Stimulated activated CD8-positive, alpha-beta memory T cell treated with anti-CD3 and anti-CD28 coated beads, Interleukin-7, amount 100 ng/mL, for 1 hour (primary cell): Measurements from ENCODE around the gene BAHCC1.

Source experiments
- DNase-seq, 2 donors: peaks; one replicate each; pipeline ENCODE4 v3.0.0-alpha.2; 2020; ENCODE audit warnings: low read depth in 2 of 2

BAHCC1 gene

DNA sequence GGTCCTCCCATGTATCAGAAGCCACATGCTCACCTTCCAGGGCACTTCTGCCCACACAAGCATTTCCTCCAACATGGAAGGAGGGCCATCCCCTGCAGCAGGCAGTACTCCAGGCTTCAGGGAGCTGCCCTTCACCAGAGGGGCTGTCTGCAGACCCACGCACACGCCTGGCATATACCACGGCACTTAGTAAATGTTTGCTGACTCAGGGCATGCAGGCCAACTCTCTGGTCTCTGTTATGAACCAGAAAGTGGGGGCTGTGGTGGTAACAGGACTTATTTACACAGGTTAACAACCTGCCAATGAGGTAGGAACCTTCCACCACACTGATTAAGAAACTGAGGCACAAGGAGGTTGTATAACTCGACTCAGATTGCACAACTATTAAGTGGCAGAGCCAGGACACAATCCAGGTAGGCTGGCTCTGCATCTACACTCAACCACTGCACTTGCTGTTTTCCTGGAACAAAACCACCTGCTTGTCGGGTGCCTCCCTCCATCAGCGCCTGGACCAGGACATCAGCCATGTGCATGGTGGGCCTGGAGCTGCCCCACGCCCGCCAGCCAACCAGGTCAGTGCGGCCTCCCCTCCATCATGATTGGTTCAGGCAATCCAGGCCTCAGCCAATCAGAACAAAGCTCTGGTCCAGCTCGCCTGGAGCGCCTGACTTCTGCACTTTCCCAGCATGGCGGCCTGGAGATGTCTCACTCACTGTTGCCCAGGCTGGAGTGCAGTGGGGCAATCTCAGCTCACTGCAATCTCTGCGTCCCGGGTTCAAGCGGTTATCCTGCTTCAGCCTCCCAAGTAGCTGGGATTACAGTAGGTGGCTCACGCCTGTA, 98.2 kb downstream of the BAHCC1 start:
- no peak for DNase-seq

DNA sequence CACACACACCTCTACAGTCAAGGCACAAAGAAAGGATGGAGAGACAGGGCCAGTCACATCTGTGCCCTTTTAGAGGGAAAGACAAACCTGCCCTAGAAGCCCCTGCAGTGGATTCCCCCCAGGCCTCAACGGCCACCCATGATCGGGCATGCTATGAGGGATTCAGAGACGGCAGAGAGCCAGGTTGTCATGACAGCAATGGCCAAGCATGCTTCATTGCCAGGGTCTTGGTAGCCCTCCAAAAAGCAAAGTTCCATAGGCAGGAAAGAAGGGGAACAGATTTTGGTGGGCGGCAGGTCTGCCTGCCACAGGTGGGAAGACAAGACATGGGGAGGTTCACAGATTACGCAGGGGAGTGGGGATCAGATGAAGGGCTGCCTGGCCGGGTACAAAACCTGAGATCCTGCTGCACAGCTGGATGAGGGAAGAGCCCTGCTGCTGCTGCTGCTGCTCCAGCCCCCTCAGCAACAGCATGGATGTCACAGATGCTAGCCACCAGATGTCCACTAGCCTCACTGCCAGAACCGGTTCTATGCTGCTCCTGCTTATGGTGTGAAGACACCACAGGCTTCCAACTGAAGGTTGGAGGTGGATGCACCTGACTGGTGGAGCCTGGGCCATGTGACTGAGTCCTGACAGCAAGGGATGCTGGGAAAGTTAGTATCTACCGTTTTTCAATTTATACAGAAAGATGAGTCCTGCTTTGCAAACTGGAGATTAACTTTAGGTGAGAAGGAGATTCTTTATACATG, 99.5 kb downstream of the BAHCC1 start:
- no peak for DNase-seq

DNA sequence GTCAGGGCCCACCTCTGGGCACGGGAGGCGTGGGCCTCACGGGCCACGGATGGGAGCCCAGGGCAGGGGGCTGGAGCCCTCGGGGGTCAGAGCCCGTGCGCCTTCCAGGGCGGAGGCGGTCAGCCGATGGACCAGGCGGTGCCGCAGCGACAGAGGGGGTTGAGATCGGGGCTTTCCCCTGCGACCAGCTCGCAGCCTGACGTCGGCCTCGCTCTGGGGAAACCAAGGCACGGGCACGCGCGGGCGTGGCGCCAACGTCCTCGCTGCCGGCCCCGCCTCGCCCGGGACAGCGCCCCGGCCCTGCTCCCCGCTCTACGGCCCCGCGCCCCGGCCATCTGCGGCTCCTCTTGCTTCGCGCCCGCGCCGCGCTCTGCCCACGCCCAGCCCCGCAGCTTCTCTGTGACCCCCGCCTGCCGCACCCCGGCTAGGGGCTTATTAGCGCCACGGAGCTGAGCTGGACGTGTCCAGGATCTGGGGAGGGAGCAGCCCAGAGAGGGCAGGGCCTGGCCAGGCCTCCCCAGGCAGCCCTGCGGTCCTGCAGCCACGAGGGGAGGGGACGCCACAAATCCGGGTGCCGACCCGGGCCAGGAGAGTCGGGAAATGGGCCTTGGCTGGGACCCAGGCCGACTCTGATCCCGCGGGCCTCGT, 103.8 kb downstream of the BAHCC1 start:
- no peak for DNase-seq

DNA sequence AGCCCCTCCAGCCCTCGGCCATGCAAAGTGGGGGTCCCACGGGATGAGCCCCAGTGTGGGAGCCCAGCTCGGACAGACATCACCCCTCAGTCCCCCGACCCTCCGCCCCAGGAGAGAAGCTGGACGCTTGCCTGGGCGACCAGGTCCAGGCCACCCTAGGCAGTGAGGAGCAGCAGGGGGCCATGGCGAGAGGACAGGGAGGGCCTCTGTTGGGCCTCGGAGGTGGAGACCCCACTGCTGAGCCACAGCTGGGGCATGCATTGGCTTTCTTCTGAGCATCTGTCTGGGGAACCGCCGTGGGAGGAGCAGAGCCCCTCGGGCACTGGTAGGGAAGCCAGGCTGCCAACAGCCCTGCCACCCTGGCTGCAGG, 104.3 kb downstream of the BAHCC1 start:
- DNase-seq, result no peak

DNA sequence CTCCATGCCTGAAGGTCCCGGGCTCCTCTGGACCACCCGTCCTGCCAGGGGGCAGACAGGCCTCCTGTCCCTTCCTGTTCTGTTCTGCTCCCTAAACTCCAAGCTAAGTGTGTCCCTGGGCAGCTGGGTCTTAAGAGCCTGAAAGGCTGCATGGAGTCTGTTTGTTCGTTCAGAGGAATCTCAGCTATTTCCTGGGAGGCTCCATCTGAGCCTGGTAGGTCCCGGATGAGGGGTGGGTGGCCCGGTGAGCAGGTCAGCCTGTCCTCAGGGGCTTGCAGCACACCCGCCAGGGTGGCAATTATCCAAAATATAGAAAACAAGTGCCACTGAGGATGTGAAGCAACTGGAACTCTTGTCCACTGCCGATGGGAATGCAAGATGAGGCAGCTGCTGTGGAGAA, 104.8 kb downstream of the BAHCC1 start:
- no peak for DNase-seq

DNA sequence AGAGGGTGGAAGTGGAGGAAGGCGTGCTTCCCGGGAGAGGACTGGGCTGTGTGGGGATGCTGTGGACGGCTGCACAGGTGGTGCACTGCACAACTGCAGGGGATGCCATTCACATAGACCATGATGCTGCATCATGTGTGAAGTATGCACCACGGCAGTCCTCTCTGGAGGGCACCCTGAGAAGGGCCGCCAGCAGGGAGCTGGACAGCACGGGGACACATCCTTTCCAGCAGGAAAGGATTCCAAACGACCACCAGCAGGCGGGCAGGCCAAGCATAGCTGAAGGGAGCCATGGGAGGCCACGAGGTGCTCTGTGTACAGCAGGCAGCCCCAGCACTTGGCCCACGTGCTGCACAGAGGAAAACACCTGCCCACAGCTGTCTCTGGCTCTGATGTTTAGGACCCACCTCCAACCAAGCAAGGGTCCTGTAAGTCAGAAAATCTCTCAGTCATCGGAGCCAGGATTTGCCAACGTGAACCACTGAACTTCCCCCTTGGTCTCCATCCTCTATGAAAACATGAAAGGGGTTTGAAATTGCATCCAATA, 107.3 kb downstream of the BAHCC1 start:
- DNase-seq, result no peak

DNA sequence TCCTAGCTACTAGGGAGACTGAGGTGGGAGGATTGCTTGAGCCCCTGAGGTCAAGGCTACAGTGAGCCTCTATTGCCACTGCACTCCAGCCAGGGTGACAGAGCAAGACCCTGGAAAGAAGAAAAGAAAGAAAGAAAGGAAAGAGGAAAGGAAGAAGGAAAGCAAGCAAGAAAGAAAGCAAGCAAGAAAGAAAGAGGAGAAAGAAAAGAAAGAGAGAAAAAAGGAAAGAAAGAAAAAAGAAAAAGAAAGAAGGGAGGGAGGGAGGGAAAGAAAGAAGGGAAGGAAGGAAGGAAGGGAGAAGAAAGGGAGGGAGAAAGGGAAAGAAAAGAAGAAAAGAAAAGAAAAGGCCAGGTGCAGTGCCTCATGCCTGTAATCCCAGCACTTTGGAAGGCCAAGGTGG, 108.4 kb downstream of the BAHCC1 start:
- DNase-seq, result no peak

DNA sequence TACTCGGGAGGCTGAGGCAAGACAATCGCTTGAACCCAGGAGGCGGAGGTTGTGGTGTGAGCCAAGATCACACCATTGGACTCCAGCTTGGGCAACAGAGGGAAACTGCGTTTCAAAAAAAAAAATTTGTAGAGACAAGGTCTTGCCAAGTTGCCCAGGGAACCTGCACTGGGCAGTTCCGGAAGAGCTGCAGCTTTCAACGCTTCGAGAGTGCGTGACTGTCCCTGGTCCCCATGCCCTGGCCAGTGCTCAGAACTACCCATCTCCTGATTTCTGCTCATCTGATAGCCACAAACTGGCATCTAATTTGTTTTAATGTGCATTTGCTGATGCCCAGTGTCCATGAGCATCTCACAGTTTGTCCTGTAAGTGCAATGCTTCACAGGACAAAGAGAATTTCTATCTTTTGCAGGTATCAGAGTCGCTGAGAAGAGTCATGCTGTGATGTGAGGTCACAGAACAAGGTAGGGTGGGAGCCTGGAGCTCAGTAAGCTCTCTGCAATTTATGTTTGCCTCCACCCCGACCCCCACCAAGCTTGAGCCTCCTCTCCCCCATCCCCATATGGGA, 113.5 kb downstream of the BAHCC1 start:
- DNase-seq, result no peak

DNA sequence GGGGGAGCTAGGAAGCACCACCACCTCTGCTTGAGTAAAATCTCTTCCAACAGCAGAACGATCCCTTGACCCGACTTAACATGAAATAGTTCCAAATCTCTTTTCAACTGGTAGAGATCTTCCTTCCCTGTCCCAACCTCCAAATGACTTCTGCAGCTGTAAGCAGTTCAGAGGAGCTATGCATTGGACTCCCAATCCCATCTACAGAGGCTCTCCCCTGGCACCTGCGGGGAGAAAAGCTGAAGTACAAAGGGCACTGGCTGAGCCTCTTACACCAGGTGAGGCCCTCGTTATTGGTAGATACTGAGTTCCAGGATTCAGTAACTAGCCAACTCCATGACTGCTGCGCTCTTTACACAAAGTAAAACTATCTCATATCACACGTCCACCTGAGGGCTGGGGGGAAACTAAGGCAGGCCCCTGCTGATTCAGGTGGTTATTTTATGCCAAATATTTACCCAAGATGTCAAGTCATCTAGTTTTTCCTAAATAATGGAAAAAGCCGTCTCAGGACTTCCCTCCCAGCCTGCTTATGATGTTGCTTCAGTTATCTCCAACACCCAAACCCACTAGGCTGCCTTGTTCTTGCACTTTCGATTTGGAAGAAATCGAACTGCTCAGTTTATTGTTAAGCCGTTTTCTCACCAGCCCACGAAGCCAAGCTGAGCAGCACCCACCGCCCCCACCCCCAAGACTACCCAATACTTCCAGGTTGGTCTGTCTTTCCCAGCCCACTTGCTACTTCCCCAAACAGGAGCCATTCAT, 114.1 kb downstream of the BAHCC1 start:
- no peak for DNase-seq

DNA sequence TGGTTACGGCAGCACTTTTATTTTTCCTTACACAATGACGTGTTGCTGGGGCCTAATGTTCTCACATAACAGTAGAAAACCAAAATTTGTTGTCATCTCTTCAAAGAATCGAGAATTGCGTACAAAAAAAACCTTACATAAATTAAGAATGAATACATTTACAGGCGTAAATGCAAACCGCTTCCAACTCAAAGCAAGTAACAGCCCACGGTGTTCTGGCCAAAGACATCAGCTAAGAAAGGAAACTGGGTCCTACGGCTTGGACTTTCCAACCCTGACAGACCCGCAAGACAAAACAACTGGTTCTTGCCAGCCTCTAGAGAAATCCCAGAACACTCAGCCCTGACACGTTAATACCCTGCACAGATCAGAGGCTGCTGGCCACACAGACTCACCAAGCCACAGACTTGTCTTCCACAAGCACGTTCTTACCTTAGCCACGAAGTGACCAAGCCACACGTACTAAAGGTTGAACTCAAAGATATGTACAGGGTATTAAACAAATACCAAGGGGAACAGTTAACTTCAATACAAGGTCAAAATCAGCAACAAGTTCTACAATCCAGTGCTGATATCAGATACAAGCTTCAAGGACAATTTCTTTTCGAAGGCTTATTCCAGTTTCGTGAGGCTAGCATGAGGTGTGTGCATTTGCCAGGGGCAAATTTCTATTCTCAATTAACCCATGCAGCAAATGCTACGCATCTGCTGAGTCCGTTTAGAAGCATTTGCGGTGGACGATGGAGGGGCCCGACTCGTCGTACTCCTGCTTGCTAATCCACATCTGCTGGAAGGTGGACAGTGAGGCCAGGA, 114.9 kb downstream of the BAHCC1 start:
- DNase-seq, result no peak

DNA sequence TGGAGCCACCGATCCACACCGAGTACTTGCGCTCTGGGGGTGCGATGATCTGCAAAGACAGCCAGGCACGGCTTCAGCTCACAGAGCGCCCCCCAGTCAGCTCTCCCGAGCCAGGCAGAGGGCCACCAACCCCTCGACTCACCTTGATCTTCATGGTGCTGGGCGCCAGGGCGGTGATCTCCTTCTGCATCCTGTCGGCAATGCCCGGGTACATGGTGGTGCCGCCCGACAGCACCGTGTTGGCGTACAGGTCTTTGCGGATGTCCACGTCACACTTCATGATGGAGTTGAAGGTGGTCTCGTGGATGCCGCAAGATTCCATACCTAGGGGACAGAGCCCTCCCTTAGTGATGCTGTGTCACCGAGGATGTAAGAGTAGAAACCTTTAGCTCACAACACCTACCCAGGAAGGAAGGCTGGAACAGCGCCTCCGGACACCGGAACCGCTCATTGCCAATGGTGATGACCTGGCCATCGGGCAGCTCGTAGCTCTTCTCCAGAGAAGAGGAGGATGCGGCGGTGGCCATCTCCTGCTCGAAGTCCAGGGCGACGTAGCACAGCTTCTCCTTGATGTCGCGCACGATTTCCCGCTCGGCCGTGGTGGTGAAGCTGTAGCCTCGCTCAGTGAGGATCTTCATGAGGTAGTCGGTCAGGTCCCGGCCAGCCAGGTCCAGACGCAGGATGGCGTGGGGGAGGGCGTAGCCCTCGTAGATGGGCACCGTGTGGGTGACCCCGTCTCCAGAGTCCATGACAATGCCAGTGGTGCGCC, 115.7 kb downstream of the BAHCC1 start:
- DNase-seq, result no peak

DNA sequence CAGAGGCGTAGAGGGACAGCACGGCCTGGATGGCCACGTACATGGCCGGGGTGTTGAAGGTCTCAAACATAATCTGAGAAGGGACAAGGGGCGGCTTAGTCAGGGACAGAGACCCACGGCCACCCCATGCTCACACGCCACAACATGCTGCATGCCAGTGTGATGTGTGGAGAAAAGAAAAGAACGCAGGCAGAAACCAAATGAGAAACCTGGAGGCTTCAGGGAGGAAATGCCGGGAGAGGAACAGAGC, 116.2 kb downstream of the BAHCC1 start:
- no peak for DNase-seq

DNA sequence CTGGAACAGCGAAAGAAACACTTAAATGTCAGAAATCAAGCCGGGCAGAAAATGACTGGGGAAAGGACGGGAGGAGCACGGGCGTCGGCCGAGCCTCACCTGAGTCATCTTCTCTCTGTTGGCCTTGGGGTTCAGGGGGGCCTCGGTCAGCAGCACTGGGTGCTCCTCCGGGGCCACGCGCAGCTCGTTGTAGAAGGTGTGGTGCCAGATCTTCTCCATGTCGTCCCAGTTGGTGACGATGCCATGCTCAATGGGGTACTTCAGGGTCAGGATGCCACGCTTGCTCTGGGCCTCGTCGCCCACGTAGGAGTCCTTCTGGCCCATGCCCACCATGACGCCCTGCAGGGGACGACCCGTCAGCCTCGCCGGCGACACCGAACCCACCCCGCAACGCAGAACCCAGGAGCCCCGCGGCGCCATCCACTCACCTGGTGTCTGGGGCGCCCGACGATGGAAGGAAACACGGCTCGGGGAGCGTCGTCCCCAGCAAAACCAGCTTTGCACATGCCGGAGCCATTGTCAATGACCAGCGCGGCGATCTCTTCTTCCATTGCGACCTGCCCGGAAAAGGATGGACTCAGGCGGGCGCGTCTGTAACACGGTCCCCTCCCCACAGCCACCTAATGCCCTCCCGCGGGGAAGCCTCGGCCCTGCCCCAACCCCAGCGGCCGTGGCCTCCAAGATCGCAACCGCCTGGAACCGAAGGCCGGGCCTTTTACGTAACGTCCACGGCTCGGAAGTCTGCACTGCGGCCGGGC, 116.7 kb downstream of the BAHCC1 start:
- DNase-seq, result no peak

DNA sequence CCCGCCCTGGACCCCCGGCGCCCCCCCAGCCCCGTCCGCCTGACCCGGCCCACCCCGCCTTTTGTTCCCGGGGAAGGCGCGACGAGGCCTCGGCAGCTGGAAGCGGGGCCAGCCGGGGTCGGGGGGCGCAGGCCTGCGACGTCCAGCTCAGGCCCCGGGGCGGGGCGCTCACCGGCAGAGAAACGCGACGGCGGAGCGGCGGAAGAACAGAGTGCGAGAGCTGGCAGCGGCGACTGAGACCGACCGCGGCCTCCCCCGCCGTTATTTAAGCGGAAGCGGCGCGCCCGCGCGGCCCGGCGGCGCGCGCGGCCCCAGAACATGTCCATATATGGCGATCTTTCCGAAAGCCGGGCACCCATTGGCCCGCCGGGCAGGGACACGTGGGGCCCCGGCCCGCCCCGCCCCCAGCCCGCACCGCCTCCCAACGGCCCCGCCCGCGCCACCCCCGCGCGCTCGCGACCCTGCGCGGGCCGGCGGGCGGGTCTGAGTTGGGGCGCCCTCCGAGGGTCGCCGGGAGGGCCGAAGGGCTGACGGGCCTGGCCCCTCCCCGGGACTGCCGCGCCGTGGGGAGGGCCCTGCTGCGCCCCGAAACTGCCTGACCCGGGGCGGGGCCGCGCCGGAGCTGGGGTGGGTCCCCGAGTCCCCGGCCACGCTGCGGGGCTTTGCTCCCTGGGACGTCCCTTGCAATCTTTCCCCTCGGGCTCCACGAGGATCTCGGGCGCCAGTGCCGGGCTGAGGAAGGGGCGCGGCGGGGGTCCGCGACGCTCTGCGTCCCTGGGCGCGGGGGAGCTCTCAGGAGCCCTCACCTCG, 117.5 kb downstream of the BAHCC1 start, which contains the start of gene ACTG1:
Gene ACTG1 (minus strand): TSS at position 238 of the 810 bp plus-strand sequence. CDS start 445 bp downstream, outside the sequence.
- peak; percentile 81 to 87 for DNase-seq

DNA sequence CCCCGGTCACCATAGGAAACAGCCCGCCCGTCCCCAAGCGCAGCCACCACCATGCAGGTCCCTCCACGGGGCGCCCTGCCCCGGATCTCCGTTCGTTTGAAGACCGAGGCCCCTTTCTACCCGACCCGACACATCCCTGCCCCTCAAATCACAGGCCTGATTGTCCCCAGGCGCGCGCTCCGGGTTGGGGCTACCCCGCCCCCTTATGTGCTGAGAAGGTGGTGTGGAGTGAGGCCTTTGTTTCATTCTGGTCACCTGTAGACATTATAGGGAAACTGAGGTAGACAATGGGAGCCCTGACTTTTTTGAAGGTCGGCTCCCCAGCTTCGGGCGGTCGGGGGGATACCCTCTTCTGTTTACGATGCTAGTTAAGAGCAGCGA, 118.1 kb downstream of the BAHCC1 start:
- DNase-seq, result no peak

DNA sequence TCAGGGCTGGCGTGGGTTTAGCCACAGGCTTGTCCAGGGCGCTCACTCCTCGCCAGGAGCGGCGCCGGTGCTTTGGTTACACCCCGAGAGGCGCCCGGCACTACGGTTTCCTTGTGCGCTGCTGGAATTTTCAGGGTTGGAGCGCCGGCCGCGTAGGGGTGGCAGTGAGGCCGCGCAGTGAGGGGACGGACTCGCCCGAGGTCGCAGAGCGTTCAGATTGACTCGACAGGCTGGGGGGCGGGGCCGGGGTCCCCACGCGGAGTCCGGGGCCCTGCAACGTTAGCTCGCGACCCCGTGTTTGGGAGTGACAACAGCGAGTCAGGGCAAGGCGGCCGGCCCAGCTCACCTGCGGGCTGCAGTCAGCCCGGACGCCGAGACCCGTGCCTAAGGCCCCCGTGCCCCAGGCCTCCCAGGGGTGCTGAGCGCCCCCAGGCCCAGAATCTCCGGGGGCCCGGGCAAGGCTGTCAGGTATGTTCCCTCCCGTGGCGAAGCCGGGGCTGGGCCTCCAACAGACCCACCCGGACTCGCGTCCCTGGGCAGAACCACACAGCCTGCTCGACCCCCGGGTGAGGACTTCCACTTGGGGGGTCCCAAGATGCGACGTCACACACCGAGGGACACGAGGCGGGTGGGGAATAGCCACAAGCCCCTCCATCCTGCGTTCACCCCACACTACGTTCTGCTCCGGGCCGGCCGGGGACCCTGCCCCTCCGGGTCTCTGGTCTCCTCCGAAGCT, 118.7 kb downstream of the BAHCC1 start:
- DNase-seq, result no peak

DNA sequence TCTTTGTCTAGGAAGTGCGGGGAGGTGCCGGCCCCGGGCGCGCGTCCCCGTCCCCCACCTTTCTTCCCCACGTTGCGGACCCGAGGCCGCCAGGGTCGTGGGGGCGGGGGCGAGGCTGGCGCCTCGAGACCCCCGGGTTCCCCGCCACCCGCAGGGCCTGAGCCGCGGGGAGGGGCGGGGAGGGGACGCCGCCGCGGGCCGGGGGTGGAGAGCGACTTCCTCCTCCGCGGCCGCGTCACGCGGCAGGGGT, 119.2 kb downstream of the BAHCC1 start:
- no peak for DNase-seq
